HepG2 (cell line): ENCODE results near the gene SQSTM1. TPM values are rescaled to one million over a fixed set of nuclear protein-coding genes. Genes with fewer than 3 reads are reported as not detected.

Experiments
- HNRNPUL1 ChIP-seq: fragments of 200-400 bp; formaldehyde crosslinking; IDR thresholded peaks from 2 replicates; pipeline ENCODE4 v1.6.1; 2017; ENCODE audit warnings: low read depth, mild to moderate bottlenecking, low read length, moderate library complexity
- KLF15 ChIP-seq: sonication (generic); formaldehyde crosslinking; IDR thresholded peaks from 2 replicates; pipeline ENCODE4 v1.8.1; 2023; ENCODE audit warnings: borderline replicate concordance, mild to moderate bottlenecking, inconsistent platforms, missing genetic modification reagents, mixed read lengths
- MTF2 ChIP-seq: sonication (generic); formaldehyde crosslinking; IDR thresholded peaks from 2 replicates; pipeline ENCODE4 v1.5.0; 2020; ENCODE audit warnings: missing genetic modification reagents, borderline replicate concordance
- MXD4 ChIP-seq: IDR thresholded peaks from 2 replicates; pipeline ENCODE4 v1.6.1; 2016; ENCODE audit warnings: mild to moderate bottlenecking, missing biosample characterization, missing genetic modification reagents
- NCOA2 ChIP-seq: sonication (generic); formaldehyde crosslinking; IDR thresholded peaks from 2 replicates; pipeline ENCODE4 v1.8.0; 2022; ENCODE audit warnings: inconsistent platforms
- NR3C1 ChIP-seq: sonication (generic); formaldehyde crosslinking; IDR thresholded peaks from 2 replicates; pipeline ENCODE4 v1.4.0; 2020; ENCODE audit warnings: missing genetic modification reagents
- RORA ChIP-seq: sonication (generic); formaldehyde crosslinking; IDR thresholded peaks from 2 replicates; pipeline ENCODE4 v1.5.0; 2020; ENCODE audit warnings: mild to moderate bottlenecking, missing genetic modification reagents, moderate library complexity
- ZFP90 ChIP-seq: sonication (generic); formaldehyde crosslinking; IDR thresholded peaks from 2 replicates; pipeline ENCODE4 v1.8.0; 2022; ENCODE audit warnings: missing genetic modification reagents, mild to moderate bottlenecking, inconsistent platforms, borderline replicate concordance
- ZNF556 ChIP-seq: sonication (generic); formaldehyde crosslinking; IDR thresholded peaks from 2 replicates; pipeline ENCODE4 v1.4.0; 2020; ENCODE audit warnings: mild to moderate bottlenecking, missing genetic modification reagents, borderline replicate concordance
- ZNF660 ChIP-seq: sonication (generic); formaldehyde crosslinking; IDR thresholded peaks from 2 replicates; pipeline ENCODE4 v1.5.1; 2020; ENCODE audit warnings: mild to moderate bottlenecking, low read depth, missing genetic modification reagents, borderline replicate concordance
- ZNF672 ChIP-seq: sonication (generic); formaldehyde crosslinking; IDR thresholded peaks from 2 replicates; pipeline ENCODE4 v1.8.1; 2022; ENCODE audit warnings: missing genetic modification reagents
- ZNF776 ChIP-seq: sonication (generic); formaldehyde crosslinking; IDR thresholded peaks from 2 replicates; pipeline ENCODE4 v1.4.0; 2020; ENCODE audit warnings: mild to moderate bottlenecking, missing genetic modification reagents
- polyA plus RNA-seq, 8 experiments: library from polyadenylated mRNA; depleted of rRNA in 3 of 8; stranded (reverse) in 7 of 8; unstranded in 1 of 8; fragments of >200 nt; fragmentation: Illumina TruSeq in 4 of 8; extraction: Trizol in 4 of 8; gene quantifications; 2 replicates each; pipeline versions ENCODE4 v1.2.1 to v1.2.3, GENCODE V29; 2011 to 2016; ENCODE audit warnings: low read depth in 4 of 8, missing spikeins in 1 of 8, mixed read lengths in 1 of 8; ENCODE audit not compliant: insufficient read depth in 1 of 8
- total RNA-seq, 5 experiments: library from RNA; depleted of rRNA; stranded (reverse); fragments of >200 nt; fragmentation: Illumina TruSeq; extraction: Trizol; gene quantifications; 2 replicates each; pipeline ENCODE4 v1.2.3, GENCODE V29; 2016; ENCODE audit warnings: low read depth in 1 of 5
- TF ChIP-seq, protein P1 (sequence below): sonication (generic); formaldehyde crosslinking; IDR thresholded peaks from 2 replicates; pipeline ENCODE4 v1.4.0; 2020; ENCODE audit warnings: missing genetic modification reagents, borderline replicate concordance
- TF ChIP-seq, protein P2 (sequence below): sonication (generic); formaldehyde crosslinking; IDR thresholded peaks from 2 replicates; pipeline ENCODE4 v1.4.0; 2020; ENCODE audit warnings: mild to moderate bottlenecking, missing genetic modification reagents
- TF ChIP-seq, protein P3 (sequence below), 2 experiments: fragments of 450-650 bp in 1 of 2; sonication (generic) in 1 of 2; formaldehyde crosslinking; IDR thresholded peaks; 2 replicates each; pipeline versions ENCODE4 v1.5.0 to v1.8.0; 2020 to 2022; ENCODE audit warnings: mild to moderate bottlenecking in 1 of 2, missing genetic modification reagents in 1 of 2
- TF ChIP-seq, protein P4 (sequence below): IDR thresholded peaks from 2 replicates; pipeline ENCODE4 v1.6.1; 2016; ENCODE audit warnings: missing genetic modification reagents, missing compliant biosample characterization

The SQSTM1 gene
- total and polyA plus RNA-seq, 2 of the 13 experiments (the other 11 are each of a cell fraction or from before 2014, with no cell fraction given), result 90.9 to 160 TPM

DNA sequence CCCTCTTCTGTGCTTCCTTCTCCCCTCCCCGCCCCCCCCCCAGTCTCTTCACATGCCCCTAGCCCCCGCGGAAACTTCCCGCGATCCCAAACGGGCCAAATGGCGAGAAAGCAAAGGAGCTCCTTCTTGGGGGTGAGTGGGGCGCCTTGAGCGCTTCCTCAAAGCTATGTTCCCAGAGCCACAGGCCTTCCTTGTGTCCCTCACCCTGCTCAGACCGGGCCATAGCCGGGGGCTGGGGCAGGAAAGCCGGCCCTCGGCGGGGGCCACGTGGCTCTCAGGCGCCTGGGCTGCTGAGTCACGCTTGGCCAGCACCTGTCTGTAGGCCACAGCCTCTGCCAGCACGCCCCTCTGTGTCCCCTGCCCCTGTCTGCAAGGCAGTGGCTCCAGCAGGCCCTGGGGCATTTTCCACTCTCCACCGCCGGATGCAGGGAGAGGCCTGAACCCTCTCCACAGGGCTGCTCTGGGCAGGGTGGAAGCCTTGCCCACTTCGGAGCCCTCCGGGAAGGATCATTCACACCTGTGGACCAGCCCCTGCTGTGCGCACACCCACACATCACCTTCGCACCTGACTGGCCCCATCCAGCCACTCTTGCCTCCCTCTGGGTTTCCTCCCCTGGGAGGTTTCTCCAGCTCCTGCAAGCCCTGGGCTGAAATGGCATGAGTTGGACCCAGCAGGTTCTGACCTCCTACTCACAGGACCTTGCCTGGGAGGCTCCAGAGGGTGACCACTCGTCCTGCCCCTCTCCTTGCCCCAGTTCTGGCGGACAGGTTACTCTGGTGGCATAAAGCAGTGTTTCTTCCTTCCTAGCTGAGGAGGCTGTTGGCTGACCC is 1.2 kb upstream of the SQSTM1 start (continued):
- TF ChIP-seq ZNF556 (CRISPR knock-in tag), result no peak; the same call in 1 of the 2 replicates
- no peak for TF ChIP-seq MTF2 (CRISPR knock-in tag)
- TF ChIP-seq NR3C1 (CRISPR knock-in tag), result no peak
- TF ChIP-seq KLF15 (CRISPR knock-in tag), result no peak
- TF ChIP-seq MXD4, result peak; percentile 96
- TF ChIP-seq ZNF660 (CRISPR knock-in tag), result no peak; the same call in 1 of the 2 replicates
- TF ChIP-seq, protein P1, sequence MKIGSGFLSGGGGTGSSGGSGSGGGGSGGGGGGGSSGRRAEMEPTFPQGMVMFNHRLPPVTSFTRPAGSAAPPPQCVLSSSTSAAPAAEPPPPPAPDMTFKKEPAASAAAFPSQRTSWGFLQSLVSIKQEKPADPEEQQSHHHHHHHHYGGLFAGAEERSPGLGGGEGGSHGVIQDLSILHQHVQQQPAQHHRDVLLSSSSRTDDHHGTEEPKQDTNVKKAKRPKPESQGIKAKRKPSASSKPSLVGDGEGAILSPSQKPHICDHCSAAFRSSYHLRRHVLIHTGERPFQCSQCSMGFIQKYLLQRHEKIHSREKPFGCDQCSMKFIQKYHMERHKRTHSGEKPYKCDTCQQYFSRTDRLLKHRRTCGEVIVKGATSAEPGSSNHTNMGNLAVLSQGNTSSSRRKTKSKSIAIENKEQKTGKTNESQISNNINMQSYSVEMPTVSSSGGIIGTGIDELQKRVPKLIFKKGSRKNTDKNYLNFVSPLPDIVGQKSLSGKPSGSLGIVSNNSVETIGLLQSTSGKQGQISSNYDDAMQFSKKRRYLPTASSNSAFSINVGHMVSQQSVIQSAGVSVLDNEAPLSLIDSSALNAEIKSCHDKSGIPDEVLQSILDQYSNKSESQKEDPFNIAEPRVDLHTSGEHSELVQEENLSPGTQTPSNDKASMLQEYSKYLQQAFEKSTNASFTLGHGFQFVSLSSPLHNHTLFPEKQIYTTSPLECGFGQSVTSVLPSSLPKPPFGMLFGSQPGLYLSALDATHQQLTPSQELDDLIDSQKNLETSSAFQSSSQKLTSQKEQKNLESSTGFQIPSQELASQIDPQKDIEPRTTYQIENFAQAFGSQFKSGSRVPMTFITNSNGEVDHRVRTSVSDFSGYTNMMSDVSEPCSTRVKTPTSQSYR, result no peak; the same call in 1 of the 2 replicates
- no peak for TF ChIP-seq ZNF672
- TF ChIP-seq RORA, result no peak
- TF ChIP-seq ZNF776 (CRISPR knock-in tag), result peak; percentile 39; the same call in 1 of the 2 replicates
- no peak for TF ChIP-seq NCOA2 (CRISPR knock-in tag)
- no peak for TF ChIP-seq HNRNPUL1
- TF ChIP-seq ZFP90 (CRISPR knock-in tag), result peak; percentile 49; the same call in 1 of the 2 replicates
- TF ChIP-seq, protein P2, sequence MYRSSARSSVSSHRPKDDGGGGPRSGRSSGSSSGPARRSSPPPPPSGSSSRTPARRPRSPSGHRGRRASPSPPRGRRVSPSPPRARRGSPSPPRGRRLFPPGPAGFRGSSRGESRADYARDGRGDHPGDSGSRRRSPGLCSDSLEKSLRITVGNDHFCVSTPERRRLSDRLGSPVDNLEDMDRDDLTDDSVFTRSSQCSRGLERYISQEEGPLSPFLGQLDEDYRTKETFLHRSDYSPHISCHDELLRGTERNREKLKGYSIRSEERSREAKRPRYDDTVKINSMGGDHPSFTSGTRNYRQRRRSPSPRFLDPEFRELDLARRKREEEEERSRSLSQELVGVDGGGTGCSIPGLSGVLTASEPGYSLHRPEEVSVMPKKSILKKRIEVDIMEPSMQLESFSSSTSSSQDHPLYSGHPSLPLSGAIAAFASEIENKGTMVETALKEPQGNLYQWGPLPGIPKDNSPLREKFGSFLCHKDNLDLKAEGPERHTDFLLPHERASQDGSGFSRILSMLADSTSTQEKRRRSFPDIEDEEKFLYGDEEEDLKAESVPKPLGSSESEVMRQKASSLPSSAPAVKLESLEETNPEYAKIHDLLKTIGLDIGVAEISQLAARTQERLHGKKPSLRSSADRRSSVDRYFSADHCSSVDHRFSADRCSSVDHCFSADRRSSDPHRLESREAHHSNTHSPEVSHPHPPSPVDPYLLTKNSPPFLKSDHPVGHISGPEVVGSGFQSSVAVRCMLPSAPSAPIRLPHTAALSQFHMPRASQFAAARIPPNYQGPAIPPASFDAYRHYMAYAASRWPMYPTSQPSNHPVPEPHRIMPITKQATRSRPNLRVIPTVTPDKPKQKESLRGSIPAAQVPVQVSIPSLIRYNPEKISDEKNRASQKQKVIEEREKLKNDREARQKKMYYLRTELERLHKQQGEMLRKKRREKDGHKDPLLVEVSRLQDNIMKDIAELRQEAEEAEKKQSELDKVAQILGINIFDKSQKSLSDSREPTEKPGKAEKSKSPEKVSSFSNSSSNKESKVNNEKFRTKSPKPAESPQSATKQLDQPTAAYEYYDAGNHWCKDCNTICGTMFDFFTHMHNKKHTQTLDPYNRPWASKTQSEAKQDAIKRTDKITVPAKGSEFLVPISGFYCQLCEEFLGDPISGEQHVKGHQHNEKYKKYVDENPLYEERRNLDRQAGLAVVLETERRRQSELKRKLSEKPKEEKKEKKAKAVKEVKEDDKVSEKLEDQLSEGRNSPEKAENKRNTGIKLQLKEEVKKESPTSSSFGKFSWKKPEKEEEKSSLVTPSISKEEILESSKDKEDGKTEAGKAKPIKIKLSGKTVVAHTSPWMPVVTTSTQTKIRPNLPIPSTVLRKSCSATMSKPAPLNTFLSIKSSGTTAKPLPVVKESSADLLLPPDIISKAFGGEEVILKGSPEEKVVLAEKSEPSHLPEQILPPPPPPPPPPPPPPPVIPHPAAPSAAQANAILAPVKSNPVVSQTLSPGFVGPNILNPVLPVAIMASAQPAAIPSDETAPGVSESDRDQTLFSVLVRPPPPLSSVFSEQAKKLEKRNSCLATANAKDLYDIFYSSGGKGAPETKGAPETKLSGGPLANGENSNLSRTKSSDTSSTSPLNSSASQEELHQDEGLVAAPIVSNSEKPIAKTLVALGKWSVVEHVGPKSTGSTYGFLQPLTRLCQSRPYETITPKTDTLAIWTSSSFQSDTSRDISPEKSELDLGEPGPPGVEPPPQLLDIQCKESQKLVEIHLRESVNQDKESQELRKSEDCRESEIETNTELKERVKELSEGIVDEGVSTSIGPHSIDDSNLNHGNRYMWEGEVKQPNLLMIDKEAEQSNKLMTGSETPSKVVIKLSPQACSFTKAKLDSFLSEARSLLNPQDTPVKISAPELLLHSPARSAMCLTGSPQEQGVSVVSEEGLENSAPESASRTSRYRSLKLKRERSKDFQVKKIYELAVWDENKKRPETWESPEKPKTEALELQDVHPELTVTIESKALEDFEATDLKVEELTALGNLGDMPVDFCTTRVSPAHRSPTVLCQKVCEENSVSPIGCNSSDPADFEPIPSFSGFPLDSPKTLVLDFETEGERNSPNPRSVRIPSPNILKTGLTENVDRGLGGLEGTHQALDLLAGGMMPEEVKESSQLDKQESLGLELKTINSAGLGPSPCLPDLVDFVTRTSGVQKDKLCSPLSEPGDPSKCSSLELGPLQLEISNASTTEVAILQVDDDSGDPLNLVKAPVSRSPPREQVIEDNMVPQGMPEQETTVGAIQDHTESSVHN (CRISPR knock-in tag), result no peak
- TF ChIP-seq, protein P3, sequence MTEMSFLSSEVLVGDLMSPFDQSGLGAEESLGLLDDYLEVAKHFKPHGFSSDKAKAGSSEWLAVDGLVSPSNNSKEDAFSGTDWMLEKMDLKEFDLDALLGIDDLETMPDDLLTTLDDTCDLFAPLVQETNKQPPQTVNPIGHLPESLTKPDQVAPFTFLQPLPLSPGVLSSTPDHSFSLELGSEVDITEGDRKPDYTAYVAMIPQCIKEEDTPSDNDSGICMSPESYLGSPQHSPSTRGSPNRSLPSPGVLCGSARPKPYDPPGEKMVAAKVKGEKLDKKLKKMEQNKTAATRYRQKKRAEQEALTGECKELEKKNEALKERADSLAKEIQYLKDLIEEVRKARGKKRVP (CRISPR knock-in tag; IDR thresholded peaks at IDR 0.05), result no peak
- TF ChIP-seq, protein P4, sequence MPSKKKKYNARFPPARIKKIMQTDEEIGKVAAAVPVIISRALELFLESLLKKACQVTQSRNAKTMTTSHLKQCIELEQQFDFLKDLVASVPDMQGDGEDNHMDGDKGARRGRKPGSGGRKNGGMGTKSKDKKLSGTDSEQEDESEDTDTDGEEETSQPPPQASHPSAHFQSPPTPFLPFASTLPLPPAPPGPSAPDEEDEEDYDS (CRISPR knock-in tag), result 0 out of 2 replicates have a peak, but pooled peaks have one; percentile 11
